ENCODE data around the gene FAM162A.

GRCh38 chr3:122357828-122358702, 25.9 kb upstream of the FAM162A start:
- TF ChIP-seq POLR2A (IDR thresholded peaks at IDR 0.05; ENCODE audit: low read length) (no peak), GATA1 (IDR thresholded peaks at IDR 0.05; ENCODE audit: low read depth, low read length) (no peak)

Data from erythroblast (primary cell).